HG02884 (cell line): ENCODE measurements around the gene CSF3.
"Not testable (repeated sequence)": the region's sequence is repeated elsewhere in the genome, so short reads cannot be mapped to it uniquely, and the experiment has no call there.

ENCODE experiments used
- ATAC-seq: cut with Tn5 transposase; IDR thresholded peaks from one replicate; pipeline ENCODE4 v1.9.1; 2021; ENCODE audit warnings: mild to moderate bottlenecking, moderate library complexity; ENCODE audit not compliant: unreplicated experiment

CSF3 gene

DNA sequence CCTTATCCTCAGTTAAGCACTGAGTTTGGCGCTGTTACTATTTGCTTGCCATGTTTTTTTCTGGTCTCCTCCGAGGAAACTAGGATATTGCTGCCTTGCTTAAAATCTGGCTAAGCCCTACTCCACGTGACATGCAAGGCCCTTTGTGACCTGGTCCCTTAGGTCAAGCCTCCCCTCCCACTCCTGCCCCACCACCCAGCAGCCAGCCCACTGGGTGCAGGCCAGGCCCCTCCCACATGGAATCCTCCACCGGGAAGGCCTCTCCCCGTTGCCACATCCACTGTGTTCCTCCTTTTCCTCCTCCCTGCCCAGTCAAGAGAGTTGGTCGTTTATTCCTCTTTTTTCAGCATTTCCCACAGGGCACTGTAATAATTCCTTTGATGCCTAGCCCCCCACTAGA is 18.4 kb upstream of the CSF3 start:
- no peak for ATAC-seq

DNA sequence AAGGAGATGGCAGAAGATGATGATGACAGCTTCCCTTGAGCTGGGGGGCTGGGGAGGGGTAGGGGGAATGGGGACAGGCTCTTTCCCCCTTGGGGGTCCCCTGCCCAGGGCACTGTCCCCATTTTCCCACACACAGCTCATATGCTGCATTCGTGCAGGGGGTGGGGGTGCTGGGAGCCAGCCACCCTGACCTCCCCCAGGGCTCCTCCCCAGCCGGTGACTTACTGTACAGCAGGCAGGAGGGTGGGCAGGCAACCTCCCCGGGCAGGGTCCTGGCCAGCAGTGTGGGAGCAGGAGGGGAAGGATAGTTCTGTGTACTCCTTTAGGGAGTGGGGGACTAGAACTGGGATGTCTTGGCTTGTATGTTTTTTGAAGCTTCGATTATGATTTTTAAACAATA is 17.7 kb upstream of the CSF3 start:
- no peak for ATAC-seq

DNA sequence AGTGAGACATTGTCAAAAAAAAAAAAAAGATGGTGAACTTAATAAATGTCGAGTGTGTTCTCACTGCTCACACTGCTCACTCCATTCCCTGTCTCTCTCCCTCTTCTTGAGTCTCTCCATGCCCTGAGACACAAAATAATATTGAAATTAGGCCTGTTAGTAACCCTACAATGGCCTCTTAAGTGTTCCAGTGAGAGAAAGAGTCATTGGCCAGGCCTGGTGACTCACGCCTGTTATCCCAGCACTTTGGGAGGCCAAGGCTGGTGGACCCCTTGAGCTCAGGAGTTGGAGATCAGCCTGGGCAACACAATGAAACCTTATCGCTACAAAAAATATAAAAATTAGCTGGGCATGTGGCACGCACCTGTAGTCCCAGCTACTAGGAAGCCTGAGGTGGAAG is 16.2 kb upstream of the CSF3 start:
- no peak for ATAC-seq

DNA sequence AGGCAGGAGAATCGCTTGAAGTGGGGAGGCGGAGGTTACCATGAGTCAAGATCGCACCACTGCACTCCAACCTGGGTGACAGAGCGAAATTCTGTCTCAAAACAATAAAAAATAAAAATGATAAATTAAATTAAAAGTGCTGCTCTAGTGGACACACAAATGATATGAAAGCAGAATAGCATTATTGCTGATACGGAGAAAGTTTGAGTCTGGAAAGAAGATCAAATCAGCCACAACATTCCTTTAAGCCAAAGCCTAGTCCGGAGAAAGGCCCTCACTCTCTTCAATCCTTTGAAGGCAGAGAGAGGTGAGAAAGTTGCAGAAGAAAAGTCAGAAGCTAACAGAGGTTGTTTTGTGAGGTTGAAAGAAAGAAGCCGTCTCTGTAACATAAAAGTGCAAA is 15.1 kb upstream of the CSF3 start:
- no peak for ATAC-seq

DNA sequence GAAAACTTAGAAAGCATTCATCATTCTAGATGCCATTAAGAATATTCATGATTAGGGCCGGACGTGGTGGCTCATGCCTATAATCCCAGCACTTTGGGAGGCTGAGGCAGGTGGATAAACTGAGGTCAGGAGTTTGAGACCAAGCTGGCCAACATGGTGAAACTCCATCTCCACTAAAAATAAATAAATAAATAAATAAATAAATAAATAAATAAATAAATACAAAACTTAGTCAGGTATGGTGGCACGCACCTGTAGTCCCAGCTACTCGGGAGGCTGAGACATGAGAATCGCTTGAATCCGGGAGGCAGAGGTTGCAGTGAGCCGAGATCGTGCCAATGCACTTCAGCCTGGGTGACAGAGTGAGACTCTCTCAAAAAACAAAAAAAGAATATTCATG is 13.9 kb upstream of the CSF3 start:
- ATAC-seq = not testable (repeated sequence)

DNA sequence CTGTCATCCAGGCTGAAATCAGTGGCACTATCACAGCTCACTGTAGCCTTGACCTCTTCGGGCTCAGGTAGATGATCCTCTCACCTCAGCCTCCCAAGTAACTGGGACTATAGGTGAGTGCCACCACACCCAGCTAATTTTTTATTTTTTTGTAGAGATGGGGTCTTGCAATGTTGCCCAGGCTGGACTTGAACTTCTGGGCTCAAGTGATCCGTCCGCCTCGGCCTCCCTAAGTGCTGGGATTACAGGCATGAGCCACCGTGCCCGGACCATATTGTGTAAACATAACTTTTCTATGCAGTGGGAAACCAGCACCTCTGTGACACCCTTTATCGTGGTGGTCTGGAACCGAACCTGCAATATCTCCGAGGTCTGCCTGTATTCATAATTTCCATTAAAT is 11.2 kb upstream of the CSF3 start:
- no peak for ATAC-seq

DNA sequence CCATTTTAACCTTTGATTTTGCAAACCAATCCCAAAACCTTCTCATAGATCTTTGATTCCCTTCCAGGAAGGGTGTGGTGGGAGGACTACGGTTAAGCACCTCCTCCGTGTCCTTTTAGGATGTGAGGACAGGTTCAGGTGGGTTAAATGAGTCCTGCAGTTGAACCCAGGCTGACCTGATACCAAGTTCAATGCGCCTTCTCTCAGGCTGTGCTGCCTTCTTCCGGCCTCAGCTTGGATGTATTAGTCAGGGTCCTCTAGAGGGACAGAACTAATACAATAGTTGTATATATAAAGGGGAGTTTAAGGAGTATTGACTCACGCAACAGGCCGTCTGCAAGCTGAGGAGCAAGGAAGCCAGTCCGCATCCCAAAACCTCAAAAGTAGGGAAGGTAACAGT is 10.5 kb upstream of the CSF3 start:
- no peak for ATAC-seq

DNA sequence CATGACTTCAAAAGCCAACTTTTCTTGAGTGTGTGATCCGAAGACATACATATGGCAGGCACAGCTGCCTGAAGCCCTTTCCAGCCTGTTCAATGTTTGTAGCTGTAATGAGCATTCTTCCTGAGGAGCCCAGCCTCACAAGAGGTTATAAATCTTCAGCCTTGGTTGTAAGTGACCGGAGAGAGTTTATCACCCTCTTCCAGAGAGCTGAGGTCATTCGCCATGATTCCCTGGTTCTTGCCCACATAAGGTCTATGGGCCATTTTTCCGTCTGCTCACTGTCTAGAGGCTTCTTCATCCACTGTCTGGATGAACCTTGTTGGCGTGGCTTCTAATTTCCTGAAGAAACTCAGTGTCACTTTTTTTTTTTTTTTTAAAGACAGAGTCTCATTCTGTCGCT is 9.7 kb upstream of the CSF3 start:
- ATAC-seq = no peak

DNA sequence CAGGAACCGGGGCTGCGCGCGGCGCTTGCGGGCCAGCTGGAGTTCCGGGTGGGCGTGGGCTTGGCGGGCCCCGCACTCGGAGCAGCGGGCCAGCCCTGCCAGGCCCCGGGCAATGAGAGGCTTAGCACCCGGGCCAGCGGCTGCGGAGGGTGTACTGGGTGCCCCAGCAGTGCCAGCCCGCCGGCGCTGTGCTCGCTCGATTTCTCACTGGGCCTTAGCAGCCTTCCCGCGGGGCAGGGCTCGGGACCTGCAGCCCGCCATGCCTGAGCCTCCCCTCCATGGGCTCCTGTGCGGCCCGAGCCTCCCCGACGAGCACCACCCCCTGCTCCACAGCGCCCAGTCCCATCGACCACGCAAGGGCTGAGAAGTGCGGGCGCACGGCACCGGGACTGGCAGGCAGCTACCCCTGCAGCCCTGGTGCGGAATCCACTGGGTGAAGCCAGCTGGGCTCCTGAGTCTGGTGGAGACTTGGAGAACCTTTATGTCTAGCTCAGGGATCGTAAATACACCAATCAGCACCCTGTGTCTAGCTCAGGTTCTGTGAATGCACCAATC is 4.2 kb upstream of the CSF3 start:
- ATAC-seq = not testable (repeated sequence)

DNA sequence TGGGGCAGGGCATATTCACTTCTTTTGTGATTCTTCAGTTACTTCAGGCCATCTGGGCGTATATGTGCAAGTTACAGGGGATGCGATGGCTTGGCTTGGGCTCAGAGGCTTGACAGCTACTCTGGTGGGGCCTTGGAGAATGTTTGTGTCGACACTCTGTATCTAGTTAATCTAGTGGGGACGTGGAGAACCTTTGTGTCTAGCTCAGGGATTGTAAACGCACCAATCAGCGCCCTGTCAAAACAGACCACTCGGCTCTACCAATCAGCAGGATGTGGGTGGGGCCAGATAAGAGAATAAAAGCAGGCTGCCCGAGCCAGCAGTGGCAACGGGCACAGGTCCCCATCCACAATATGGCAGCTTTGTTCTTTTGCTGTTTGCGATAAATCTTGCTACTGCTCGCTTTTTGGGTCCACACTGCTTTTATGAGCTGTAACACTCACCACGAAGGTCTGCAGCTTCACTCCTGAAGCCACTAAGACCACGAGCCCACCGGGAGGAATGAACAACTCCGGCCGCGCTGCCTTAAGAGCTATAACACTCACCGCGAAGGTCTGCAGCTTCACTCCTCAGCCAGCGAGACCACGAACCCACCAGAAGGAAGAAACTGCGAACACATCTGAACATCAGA is 3.1 kb upstream of the CSF3 start:
- not testable (repeated sequence) for ATAC-seq

DNA sequence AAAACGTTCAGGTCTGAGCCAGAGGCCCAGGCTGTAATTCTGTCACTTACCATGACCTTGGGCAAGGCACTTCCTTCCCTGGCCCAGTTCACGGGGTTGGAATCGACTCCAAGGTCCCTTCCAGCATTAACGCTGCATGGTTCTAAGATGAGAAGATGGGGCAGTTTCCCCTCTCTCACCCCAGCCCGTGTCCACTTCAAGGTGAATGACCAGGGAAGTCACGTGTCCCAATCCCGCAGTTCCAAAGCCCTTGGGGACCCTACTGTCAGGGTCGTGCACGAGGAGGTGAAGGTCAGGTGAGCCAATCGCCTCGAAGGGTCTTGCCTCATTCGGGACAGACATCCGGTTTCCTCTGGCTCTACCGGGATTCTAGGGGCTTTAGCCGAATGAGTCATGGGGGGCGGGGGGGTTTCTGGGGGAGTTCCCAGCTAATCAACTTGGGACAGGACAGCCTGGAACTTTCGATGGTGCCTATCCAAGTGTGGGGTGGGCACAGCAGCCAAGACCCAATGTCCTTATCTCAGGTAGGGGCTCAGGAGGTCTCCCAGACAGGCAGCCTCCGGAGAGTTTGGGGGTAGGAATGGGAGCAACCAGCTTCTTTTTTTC is 762 bp upstream of the CSF3 start:
- ATAC-seq = no peak

DNA sequence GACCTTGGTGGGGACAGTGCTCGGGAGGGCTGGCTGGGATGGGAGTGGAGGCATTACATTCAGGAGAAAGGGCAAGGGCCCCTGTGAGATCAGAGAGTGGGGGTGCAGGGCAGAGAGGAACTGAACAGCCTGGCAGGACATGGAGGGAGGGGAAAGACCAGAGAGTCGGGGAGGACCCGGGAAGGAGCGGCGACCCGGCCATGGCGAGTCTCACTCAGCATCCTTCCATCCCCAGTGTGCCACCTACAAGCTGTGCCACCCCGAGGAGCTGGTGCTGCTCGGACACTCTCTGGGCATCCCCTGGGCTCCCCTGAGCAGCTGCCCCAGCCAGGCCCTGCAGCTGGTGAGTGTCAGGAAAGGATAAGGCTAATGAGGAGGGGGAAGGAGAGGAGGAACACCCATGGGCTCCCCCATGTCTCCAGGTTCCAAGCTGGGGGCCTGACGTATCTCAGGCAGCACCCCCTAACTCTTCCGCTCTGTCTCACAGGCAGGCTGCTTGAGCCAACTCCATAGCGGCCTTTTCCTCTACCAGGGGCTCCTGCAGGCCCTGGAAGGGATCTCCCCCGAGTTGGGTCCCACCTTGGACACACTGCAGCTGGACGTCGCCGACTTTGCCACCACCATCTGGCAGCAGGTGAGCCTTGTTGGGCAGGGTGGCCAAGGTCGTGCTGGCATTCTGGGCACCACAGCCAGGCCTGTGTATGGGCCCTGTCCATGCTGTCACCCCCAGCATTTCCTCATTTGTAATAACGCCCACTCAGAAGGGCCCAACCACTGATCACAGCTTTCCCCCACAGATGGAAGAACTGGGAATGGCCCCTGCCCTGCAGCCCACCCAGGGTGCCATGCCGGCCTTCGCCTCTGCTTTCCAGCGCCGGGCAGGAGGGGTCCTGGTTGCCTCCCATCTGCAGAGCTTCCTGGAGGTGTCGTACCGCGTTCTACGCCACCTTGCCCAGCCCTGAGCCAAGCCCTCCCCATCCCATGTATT is 1.1 kb downstream of the CSF3 start:
- ATAC-seq = no peak

DNA sequence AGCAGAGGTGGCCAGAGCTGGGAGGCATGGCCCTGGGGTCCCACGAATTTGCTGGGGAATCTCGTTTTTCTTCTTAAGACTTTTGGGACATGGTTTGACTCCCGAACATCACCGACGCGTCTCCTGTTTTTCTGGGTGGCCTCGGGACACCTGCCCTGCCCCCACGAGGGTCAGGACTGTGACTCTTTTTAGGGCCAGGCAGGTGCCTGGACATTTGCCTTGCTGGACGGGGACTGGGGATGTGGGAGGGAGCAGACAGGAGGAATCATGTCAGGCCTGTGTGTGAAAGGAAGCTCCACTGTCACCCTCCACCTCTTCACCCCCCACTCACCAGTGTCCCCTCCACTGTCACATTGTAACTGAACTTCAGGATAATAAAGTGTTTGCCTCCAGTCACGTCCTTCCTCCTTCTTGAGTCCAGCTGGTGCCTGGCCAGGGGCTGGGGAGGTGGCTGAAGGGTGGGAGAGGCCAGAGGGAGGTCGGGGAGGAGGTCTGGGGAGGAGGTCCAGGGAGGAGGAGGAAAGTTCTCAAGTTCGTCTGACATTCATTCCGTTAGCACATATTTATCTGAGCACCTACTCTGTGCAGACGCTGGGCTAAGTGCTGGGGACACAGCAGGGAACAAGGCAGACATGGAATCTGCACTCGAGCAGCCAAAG is 2.3 kb downstream of the CSF3 start:
- ATAC-seq = no peak

DNA sequence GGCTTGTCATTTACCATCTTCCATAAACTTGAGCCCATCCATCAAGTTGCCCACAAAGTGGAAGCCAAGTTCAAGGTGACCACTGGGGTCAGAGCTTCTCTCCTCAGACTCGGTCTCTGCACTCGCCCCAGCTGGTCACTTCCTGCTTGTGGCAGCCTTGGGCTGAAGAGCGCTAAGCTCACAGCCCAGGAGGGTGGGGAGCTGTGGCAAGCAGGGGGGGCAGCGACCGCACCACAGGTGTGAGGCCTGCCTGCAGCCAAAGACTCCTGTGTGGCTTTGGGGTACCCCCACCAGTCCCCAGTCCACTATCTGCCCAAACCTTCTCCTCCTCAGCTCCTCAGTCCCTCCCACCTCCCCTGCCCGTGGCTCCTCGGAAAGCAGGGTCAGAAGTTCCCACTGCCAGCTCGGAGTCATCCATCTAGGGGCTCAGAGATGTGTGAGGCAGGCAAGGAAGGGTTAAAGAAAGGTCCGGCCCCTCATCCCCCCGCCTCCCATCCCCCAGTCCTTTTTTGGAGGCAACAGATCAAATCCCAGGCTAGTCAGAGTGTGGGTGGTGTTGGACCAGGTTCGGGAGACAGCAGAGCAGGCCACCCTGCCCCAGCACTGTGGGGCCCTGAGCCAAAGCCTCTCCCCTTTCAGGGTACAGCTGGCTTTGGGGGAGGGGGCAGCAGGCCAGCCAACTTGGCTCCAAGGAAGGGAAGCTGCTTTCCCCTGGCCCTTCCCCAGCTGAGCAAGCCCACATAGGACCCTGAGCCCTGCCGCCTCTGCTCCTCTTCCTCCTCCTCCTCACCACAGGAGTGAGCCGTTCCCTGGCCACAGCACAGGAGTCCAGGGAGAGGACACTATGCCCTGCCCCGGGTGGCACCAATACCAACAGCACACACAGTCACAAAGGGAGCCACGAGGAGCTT is 3.2 kb downstream of the CSF3 start:
- no peak for ATAC-seq

DNA sequence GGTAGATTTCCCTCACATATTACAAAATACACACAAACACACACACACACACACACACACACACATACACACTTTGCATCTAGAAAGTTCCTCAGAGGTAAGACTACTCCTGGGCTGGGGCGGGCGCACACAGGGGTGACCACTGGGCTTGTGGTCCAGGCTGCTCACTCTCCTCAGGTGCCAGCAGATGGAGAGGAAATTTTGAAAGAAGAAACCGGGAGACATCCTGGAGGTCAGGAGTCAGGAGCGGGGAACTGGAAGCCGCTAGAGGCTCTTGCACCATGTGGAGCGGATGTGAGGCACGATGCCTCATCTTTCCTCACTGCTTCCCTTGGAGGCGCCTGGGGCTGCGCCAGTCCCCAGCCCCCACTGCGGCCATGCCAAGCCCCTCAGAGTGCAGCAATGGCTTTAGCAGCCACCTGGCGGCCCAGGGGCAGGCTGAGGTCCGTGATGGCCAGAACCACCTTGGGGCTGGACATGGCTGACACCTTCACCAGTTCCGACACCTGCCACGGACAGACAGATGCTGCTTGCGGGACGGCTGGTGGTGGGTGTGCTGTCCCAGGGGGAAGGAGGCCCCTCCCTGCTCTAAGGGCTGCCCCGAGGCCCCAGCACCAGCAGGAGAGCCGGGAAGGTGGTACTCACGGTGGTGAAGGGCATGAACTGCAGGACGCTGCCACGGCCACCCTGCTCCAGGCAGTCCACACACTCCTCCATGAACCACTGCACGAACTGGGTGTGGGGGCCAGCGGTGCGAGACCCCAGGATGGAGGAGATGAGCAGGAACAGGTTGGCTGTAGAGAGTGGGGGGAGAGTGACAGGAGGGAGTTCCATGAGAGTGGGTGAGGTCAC is 4.1 kb downstream of the CSF3 start:
- no peak for ATAC-seq

DNA sequence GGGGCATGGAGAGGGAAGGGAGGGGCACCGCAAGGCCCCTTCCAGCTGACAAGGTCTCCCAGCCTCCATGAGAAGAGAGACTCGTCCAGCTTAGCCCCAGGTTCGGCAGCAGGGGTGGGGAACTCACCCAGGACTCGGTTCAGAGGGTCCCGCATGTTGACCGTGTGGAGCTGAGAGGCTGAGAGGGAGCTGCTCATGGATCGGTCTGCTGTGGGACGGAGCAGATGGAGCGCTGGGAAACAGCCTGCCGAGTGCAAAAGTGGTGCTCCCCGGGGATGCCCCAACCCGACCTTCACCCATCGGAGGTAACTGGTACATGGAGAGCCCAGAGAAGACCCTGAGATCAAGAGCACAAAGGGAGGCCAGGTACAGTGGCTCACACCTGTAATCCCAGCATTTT is 4.9 kb downstream of the CSF3 start:
- no peak for ATAC-seq

DNA sequence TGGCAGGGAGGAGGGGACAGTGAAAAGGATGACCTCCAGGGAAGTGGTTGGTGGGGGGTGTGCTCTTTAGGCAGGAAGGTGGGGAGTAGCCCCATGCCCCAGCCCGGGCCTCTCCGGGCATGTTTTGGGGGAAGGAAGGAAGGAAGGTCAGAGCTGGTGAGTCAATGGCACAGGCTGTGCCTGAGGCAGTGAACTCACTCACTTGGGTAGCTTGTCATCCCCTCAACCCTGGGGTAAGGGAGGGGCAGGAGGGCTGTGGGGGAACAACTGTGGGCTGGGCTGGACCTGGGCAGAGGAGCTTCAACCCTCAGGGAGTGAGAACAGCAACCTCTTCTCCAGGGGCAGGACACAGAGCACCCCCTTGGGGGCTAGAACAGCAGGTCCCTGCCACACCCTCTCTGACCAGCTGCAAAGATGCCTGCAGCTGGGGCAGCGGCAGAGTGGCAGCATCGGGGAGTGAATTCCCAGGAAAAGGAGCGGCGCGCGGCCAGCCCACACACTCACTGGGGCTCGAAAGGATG is 6.3 kb downstream of the CSF3 start:
- no peak for ATAC-seq

DNA sequence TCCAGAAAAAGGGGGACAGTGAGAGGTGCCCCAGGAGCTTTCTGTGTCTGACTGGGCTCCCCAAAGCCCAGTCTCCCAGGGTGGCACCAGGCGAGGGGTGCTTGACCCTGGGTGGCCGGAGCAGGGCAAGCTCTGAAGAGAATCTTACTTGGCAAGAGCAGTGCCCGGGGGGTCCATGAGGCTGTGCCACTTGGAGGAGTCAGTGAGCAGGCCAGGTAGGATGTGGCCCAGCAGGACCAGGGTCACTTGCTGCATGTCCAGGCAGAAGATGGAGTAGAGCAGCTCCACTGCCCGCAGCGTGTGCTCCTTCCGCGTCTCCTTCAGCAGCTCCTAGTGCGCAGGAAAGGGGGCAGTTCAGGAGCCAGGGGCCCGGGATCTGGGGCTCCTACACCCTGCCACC is 7.3 kb downstream of the CSF3 start:
- ATAC-seq = no peak

DNA sequence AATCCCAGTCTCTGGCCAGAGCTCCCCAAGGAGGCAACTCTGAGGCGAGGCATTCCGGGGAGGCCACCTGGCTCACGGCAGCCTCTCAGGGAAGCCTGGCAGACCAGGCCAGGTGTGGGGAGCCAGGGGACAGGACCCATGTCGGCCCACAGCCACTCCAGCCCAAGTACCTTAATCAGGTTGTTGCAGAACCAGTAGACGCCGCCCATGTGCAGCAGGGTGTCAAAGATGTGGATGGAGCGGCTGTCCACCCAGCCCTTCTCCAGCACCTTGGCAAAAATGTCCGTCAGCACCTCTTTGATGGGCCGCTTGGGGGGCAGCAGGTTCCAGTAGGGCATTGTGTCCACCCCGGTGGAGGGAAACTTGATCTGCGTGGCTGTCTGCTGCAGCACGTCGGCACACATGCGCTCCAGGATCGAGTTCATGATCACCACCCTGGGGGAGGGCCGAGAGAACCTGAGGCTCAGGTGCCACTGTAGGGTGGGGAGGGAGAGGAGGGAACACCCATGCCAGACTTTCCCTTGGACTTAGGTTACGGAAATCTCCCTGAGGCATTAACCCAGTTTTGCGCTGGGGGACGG is 7.8 kb downstream of the CSF3 start:
- ATAC-seq = no peak
